GM12878 (cell line): ENCODE results near the gene MAPK8. TPM values are rescaled to one million over a fixed set of nuclear protein-coding genes. Genes with fewer than 3 reads are reported as not detected.

Source experiments
- ATAC-seq: fragments of 200-7000 bp; cut with Tn5 transposase; 3 replicates; pipeline ENCODE4 v1.9.1; 2020; ENCODE audit warnings: mild to moderate bottlenecking, moderate library complexity
- BruUV-seq: library from RNA; stranded (reverse); fragments of 400-500 nt; replicated peaks from 2 replicates; lab custom pipeline; 2021; lab: Mats Ljungman, UMichigan
- CTCF ChIA-PET: fragments of 300-600 bp; sonication (Branson Sonifier 250); formaldehyde crosslinking; extraction: SDS; loops from one replicate; lab custom pipeline; 2021; ENCODE audit warnings: inconsistent platforms; lab: Yijun Ruan, JAX
- POLR2A ChIA-PET: fragments of 350-600 bp; formaldehyde crosslinking; extraction: SDS; loops from one replicate; lab custom pipeline; 2021; ENCODE audit warnings: inconsistent platforms; lab: Charles Lee
- RAD21 ChIA-PET: fragments of 300-600 bp; sonication (Branson Sonifier 250); formaldehyde crosslinking; loops from one replicate; lab custom pipeline; 2023; ENCODE audit warnings: antibody characterized with exemption; ENCODE audit not compliant: unreplicated experiment; lab: Charles Lee
- SMC1A ChIA-PET: fragments of 300-600 bp; sonication (Branson Sonifier 250); formaldehyde crosslinking; loops from one replicate; lab custom pipeline; 2023; ENCODE audit not compliant: unreplicated experiment, uncharacterized antibody; lab: Charles Lee
- DNase-seq: peaks from one replicate; pipeline ENCODE4 v3.0.0-alpha.2; 2011; ENCODE audit warnings: low read depth, low spot score
- FAIRE-seq: peaks from 3 replicates; lab custom pipeline; 2011; peaks lifted over from hg19 to GRCh38; lab: Jason Lieb, UNC
- H2AFZ ChIP-seq: 2 replicates; pipeline ENCODE4 v1.6.0; 2011; ENCODE audit warnings: low read depth, low read length, control low read depth; ENCODE audit not compliant: control insufficient read depth
- H3K27ac ChIP-seq: 2 replicates; pipeline ENCODE4 v1.5.1; 2011; ENCODE audit warnings: control low read depth; ENCODE audit not compliant: control insufficient read depth, insufficient read depth
- H3K27me3 ChIP-seq, 2 experiments: replicated peaks in 1 of 2; 2 replicates each; pipeline versions ENCODE4 v1.6.0 to v1.6.1; 2011; ENCODE audit warnings: low read length in 1 of 2; ENCODE audit not compliant: control insufficient read depth in 2 of 2, insufficient read depth in 2 of 2
- H3K36me3 ChIP-seq, 2 experiments: 2 replicates each; pipeline ENCODE4 v1.5.1; 2011; ENCODE audit warnings: low read length in 1 of 2; ENCODE audit not compliant: control insufficient read depth in 2 of 2, insufficient read depth in 2 of 2
- H3K4me1 ChIP-seq: 2 replicates; pipeline ENCODE4 v1.6.1; 2011; ENCODE audit warnings: mild to moderate bottlenecking, low read length, moderate library complexity, mixed read lengths; ENCODE audit not compliant: control insufficient read depth, insufficient read depth
- H3K4me2 ChIP-seq: 2 replicates; pipeline ENCODE4 v1.6.0; 2011; ENCODE audit warnings: control low read depth; ENCODE audit not compliant: control insufficient read depth, insufficient read depth
- H3K4me3 ChIP-seq: fragments of 200-600 bp; sonication (generic); 2 replicates; pipeline ENCODE4 v1.5.1; 2016
- H3K79me2 ChIP-seq: 2 replicates; pipeline ENCODE4 v1.6.0; 2011; ENCODE audit warnings: low read length; ENCODE audit not compliant: control insufficient read depth, insufficient read depth
- H3K9ac ChIP-seq: 2 replicates; pipeline ENCODE4 v1.8.0; 2011; ENCODE audit warnings: low read length, control low read depth, mixed read lengths; ENCODE audit not compliant: control insufficient read depth, insufficient read depth
- H3K9me3 ChIP-seq: replicated peaks from 3 replicates; pipeline ENCODE4 v1.5.1; 2011; ENCODE audit warnings: mild to moderate bottlenecking, low read length; ENCODE audit not compliant: control insufficient read depth, insufficient read depth
- H4K20me1 ChIP-seq: 2 replicates; pipeline ENCODE4 v1.6.0; 2011; ENCODE audit not compliant: control insufficient read depth, insufficient read depth
- BCL3 ChIP-seq: IDR thresholded peaks from 2 replicates; pipeline ENCODE4 v1.6.1; 2011; ENCODE audit warnings: borderline replicate concordance, low read depth, mild to moderate bottlenecking, moderate library complexity, low read length; ENCODE audit not compliant: insufficient read depth, poor library complexity, severe bottlenecking
- CREM ChIP-seq: IDR thresholded peaks from 2 replicates; pipeline ENCODE4 v1.6.1; 2014; ENCODE audit warnings: antibody characterized with exemption, low read depth
- ETV6 ChIP-seq, 2 experiments: fragments of 450-650 bp in 1 of 2; IDR thresholded peaks in 1 of 2; conservative IDR thresholded peaks in 1 of 2; 2 replicates each; pipeline ENCODE4 v1.6.1; 2014; ENCODE audit warnings: antibody characterized with exemption in 1 of 2, borderline replicate concordance in 1 of 2, low read depth in 1 of 2, mild to moderate bottlenecking in 1 of 2, moderate library complexity in 1 of 2
- HCFC1 ChIP-seq: fragments of 150-350 bp; IDR thresholded peaks from 2 replicates; pipeline ENCODE4 v1.6.1; 2014; ENCODE audit warnings: low read length
- KDM1A ChIP-seq: fragments of 200-600 bp; sonication (generic); IDR thresholded peaks from 2 replicates; pipeline ENCODE4 v1.6.1; 2016; ENCODE audit warnings: borderline replicate concordance
- MLLT1 ChIP-seq: fragments of 450-650 bp; IDR thresholded peaks from 2 replicates; pipeline ENCODE4 v1.6.1; 2016; ENCODE audit warnings: mild to moderate bottlenecking
- NFXL1 ChIP-seq: fragments of 450-650 bp; IDR thresholded peaks from 2 replicates; pipeline ENCODE4 v1.6.1; 2017; ENCODE audit warnings: antibody characterized with exemption, mild to moderate bottlenecking, borderline replicate concordance
- NKRF ChIP-seq: fragments of 450-650 bp; conservative IDR thresholded peaks from 2 replicates; pipeline ENCODE4 v1.6.1; 2017; ENCODE audit warnings: mild to moderate bottlenecking, moderate library complexity
- PAX5 ChIP-seq: IDR thresholded peaks from 2 replicates; pipeline ENCODE4 v1.6.1; 2011; ENCODE audit warnings: low read depth, low read length, borderline replicate concordance
- POLR2AphosphoS5 ChIP-seq: IDR thresholded peaks from 2 replicates; pipeline ENCODE4 v1.6.1; 2011; ENCODE audit warnings: mild to moderate bottlenecking, low read length, inconsistent platforms
- RBBP5 ChIP-seq: fragments of 200-600 bp; sonication (generic); conservative IDR thresholded peaks from 2 replicates; pipeline ENCODE4 v1.6.1; 2016
- SP1 ChIP-seq: IDR thresholded peaks from one replicate; pipeline ENCODE4 v1.6.1; 2011; ENCODE audit warnings: low read depth, low read length
- STAT3 ChIP-seq: IDR thresholded peaks from 2 replicates; pipeline ENCODE4 v1.6.1; 2011; ENCODE audit warnings: low read depth, low read length, improper control_type of control experiment
- ZNF384 ChIP-seq: IDR thresholded peaks from 2 replicates; pipeline ENCODE4 v1.6.1; 2012; ENCODE audit warnings: low read depth, mild to moderate bottlenecking, low read length, improper control_type of control experiment, borderline replicate concordance
- ZSCAN29 ChIP-seq: fragments of 450-650 bp; IDR thresholded peaks from 2 replicates; pipeline ENCODE4 v1.6.1; 2017; ENCODE audit warnings: mild to moderate bottlenecking, moderate library complexity
- WGBS: methylation state at CpG from one replicate; pipeline ENCODE4 v1.1.6; 2016; ENCODE audit warnings: low lambda C conversion rate; ENCODE audit not compliant: insufficient replicate concordance, insufficient coverage; ENCODE audit errors: missing lambda C conversion rate; 5-methylcytosine and 5-hydroxymethylcytosine counted together
- in situ Hi-C: fragments of 300-500 bp; cut with MboI; formaldehyde crosslinking; loops from 9 replicates; pipeline ENCODE4 v1.14.3; 2018; ENCODE audit warnings: mixed read lengths
- intact Hi-C: fragments of 100-400 bp; cut with micrococcal nuclease; formaldehyde crosslinking; loops from one replicate; pipeline ENCODE4 v1.14.2; 2022; ENCODE audit not compliant: unreplicated experiment
- polyA plus RNA-seq, 11 experiments: library from polyadenylated mRNA; depleted of rRNA in 4 of 11; unstranded in 6 of 11; stranded (reverse) in 5 of 11; fragments of >200 nt; fragmentation: Nextera tagmentation in 4 of 11; fragmentation: Illumina TruSeq in 1 of 11; extraction: Ambion mirVana in 4 of 11; extraction: Trizol in 1 of 11; gene quantifications; 1 replicate in 1 of 11; 2 replicates in 10 of 11; pipeline versions ENCODE4 v1.2.1 to v1.2.3, GENCODE V29; 2011 to 2016; ENCODE audit warnings: inconsistent platforms in 2 of 11, missing spikeins in 2 of 11, low read depth in 1 of 11
- total RNA-seq, 4 experiments: library from RNA; depleted of rRNA in 3 of 4; stranded (reverse); fragments of >200 nt in 3 of 4; fragmentation: Illumina TruSeq in 1 of 4; extraction: Trizol in 1 of 4; gene quantifications; 2 replicates each; pipeline versions ENCODE4 v1.2.1 to v1.2.3, GENCODE V29; 2013 to 2021
- TF ChIP-seq, protein P1 (sequence below): fragments of 450-650 bp; formaldehyde crosslinking; IDR thresholded peaks from 2 replicates; pipeline ENCODE4 v1.5.0; 2022; ENCODE audit warnings: mild to moderate bottlenecking, missing genetic modification characterization

Gene MAPK8
- total and polyA plus RNA-seq, 10 of the 15 experiments (the other 5 are each of a cell fraction or from before 2014, with no cell fraction given), result 3.9 to 102 (median 40.0) TPM

DNA sequence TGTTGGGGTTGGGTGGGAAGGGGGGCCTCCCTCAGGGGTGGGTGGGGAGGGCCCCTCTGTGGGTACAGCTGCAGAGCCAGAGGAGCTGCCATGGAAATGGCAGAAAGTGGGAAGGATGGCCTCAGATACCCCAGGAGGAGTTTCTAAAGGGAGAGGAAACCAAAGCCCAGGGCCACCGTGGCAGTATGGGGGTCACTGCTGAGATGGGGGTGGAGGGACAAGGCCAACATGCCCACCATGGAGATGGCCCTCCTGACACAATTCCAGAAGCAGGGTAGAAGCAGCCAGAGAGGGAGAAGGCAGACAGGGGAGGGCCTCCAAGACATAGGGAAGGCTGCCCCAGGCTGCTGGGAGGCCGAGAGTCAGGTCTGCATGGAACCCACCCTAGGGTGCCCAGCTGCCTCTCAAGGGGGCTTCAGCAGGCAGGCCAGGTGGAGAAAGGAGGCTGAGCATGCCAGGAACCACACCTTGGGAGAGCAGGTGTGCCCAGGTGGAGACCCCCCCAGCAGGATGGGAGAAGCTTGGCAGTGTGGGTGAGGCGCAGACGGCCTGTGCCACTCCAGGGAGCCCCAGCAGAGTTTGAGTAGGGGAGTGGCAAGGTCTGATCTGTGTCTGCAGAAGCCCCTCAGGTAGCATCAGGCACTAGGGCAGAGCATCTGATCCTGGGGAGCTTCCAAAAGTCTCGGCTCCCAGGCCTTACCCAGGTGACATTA, 151.6 kb downstream of the MAPK8 start:
- RAD21 ChIA-PET, result no interaction called here
- intact Hi-C loops, result no loop called here
- Histone ChIP-seq H3K4me3 (no peak overlapping the region), H3K9ac (no peak overlapping the region), H3K4me1 (no peaks in the 10 kb centered on the region), H3K4me2 (no peak overlapping the region), H3K27ac (no peak overlapping the region), H4K20me1 (no peaks in the 10 kb centered on the region), H2AFZ (no peak overlapping the region), H3K27me3 (no peaks in the 10 kb centered on the region; a peak in 1 of 4 replicates), H3K36me3 (no peaks in the 10 kb centered on the region), H3K9me3 (no peaks in the 10 kb centered on the region), H3K79me2 (no peaks in the 10 kb centered on the region)
- SMC1A ChIA-PET, result interaction anchor here (1.5 kb wide), 1 partner anchor 11 kb away, joined by 5 read pairs; no protein-coding TSS in a partner anchor
- DNase-seq (no peak), FAIRE-seq (no peak), ATAC-seq (no peak)
- in situ Hi-C loops, result no loop called here
- CTCF ChIA-PET, result no interaction called here
- POLR2A ChIA-PET, result no interaction called here
- no TSS peak for BruUV-seq
- WGBS, result 45% methylated on average over 4 of the region's 5 CpGs
- TF ChIP-seq HCFC1, result no peak
- no peak for TF ChIP-seq NKRF
- TF ChIP-seq KDM1A, result no peak
- TF ChIP-seq SP1, result no peak
- no peak for TF ChIP-seq PAX5
- TF ChIP-seq ZNF384, result no peak
- no peak for TF ChIP-seq MLLT1
- no peak for TF ChIP-seq ZSCAN29
- no peak for TF ChIP-seq BCL3
- TF ChIP-seq, protein P1, sequence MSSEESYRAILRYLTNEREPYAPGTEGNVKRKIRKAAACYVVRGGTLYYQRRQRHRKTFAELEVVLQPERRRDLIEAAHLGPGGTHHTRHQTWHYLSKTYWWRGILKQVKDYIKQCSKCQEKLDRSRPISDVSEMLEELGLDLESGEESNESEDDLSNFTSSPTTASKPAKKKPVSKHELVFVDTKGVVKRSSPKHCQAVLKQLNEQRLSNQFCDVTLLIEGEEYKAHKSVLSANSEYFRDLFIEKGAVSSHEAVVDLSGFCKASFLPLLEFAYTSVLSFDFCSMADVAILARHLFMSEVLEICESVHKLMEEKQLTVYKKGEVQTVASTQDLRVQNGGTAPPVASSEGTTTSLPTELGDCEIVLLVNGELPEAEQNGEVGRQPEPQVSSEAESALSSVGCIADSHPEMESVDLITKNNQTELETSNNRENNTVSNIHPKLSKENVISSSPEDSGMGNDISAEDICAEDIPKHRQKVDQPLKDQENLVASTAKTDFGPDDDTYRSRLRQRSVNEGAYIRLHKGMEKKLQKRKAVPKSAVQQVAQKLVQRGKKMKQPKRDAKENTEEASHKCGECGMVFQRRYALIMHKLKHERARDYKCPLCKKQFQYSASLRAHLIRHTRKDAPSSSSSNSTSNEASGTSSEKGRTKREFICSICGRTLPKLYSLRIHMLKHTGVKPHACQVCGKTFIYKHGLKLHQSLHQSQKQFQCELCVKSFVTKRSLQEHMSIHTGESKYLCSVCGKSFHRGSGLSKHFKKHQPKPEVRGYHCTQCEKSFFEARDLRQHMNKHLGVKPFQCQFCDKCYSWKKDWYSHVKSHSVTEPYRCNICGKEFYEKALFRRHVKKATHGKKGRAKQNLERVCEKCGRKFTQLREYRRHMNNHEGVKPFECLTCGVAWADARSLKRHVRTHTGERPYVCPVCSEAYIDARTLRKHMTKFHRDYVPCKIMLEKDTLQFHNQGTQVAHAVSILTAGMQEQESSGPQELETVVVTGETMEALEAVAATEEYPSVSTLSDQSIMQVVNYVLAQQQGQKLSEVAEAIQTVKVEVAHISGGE (CRISPR knock-in tag), result no peak
- TF ChIP-seq RBBP5, result no peak
- TF ChIP-seq ETV6 (conservative IDR thresholded peaks at IDR 0.05 in 1 of 2, IDR thresholded peaks at IDR 0.05 in 1 of 2; ENCODE audit: borderline replicate concordance in 1 of 2, low read depth in 1 of 2), result no peak
- TF ChIP-seq POLR2AphosphoS5, result no peak
- no peak for TF ChIP-seq CREM
- no peak for TF ChIP-seq NFXL1
- no peak for TF ChIP-seq STAT3
